ENCODE measurements around the gene MEF2A. TPM values are rescaled to one million over a fixed set of nuclear protein-coding genes. Genes with fewer than 3 reads are reported as not detected.

Gene MEF2A
- total RNA-seq, 8 experiments from 2014 or later: 12.9 to 65.4 (median 30.9) TPM

DNA sequence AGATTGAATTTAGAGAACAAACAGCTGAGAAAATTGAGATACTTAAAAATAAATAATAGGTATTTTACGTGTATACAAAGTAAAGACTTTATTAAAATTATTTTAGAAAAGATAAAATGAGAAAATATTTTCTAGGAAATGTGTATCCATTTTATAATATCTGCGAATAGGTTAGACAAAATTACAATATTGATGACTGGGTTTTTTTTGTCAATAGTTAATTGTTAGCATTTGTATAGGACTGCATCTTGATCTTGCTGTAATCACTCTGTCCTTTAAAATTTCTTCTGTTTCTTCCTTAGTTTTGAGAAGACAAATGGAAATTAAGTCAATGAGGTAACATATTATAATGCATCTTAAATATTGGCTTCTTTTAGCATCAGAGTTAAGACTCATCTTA is 50.3 kb downstream of the MEF2A start:
- Histone ChIP-seq H3K4me3 (no peak overlapping the region), H3K27ac (no peak overlapping the region), H3K4me1 (replicated peaks in 1 of 2) (peaks cover 6 to 8% of the 10 kb centered on the region in 2 donors)
- in situ Hi-C loops (cut with MboI; ENCODE audit: low pct_unique_long_range_greater_than_20kb in 2 of 9, low sequenced_read_pairs in 9 of 9, unreplicated experiment in 9 of 9): no loop called here
- 77 to 100% (median 97%) methylated on average over 1 to 2 of the region's 2 CpGs for WGBS, 10 experiments
- ATAC-seq (replicated peaks in 6 of 8): no peak

DNA sequence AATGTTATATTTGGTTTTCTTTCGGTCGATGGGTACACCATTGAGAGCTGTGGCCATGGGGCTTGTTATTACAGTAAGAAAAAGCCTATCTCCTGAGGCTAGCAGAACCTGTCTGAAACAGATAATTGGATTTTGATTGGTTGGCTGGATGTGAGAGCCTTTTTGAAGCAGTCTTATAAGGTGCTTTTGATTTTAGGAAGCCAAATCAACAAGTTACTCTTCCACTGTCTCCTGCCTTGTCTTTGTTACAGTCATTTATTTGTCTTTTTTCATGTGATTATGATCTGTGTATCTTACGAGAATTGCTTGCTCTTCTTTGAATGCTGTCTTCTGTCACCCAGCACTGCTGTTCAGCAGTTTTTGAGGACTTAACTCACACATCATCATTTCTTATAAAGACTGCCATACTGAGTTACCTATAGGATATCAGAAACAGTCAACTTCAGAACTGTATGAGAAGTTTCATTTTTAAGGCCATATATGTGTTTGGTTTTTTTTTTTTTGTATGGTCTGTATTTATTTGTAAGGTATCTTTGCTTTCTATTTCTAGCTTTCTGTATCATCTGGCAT is 51.1 kb downstream of the MEF2A start:
- WGBS, 10 experiments: 56 to 100% (median 86%) methylated on average over 1 to 3 of the region's 3 CpGs; no CpG with 5 or more reads in 1 of the 10 experiments
- no peak for ATAC-seq (replicated peaks in 6 of 8)
- in situ Hi-C loops (cut with MboI; ENCODE audit: low pct_unique_long_range_greater_than_20kb in 2 of 9, low sequenced_read_pairs in 9 of 9, unreplicated experiment in 9 of 9): no loop called here
- Histone ChIP-seq H3K4me1 (replicated peaks in 1 of 2) (peaks cover 6 to 8% of the 10 kb centered on the region in 2 donors), H3K4me3 (no peak overlapping the region), H3K27ac (no peak overlapping the region)

DNA sequence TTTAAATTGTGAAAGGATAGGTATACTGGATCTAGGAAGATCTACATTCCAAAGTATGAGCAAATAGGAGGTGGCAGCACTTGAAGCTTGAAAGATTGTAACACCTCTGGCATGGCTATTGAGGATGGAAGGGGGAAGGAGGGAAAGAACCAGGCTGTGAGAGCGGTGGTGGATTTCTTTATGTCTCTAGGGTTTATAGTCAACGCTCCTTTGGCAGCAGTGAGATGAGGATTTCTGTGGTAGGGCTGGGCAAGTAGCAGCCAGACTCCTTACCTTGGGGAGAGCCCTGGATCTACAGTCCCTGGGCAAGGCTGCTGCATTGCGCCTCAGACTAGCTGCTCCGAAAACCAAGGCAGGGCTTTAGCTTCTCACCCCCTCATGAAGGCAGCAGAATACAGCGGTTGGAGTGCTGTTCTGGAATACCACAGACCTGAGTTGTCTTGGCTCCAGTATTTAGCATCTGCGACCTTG is 53.2 kb downstream of the MEF2A start:
- H3K27ac ChIP-seq: no peak overlapping the region
- ATAC-seq (replicated peaks in 6 of 8): peak in 3 of 8 experiments; percentile 25 to 66 (median 37)
- H3K4me3 ChIP-seq: no peak overlapping the region
- WGBS, 10 experiments: 43 to 100% (median 80%) methylated on average over 1 to 4 of the region's 6 CpGs; no CpG with 5 or more reads in 3 of the 10 experiments
- H3K4me1 ChIP-seq (replicated peaks in 1 of 2): peaks cover 0 to 6% of the 10 kb centered on the region in 2 donors
- in situ Hi-C loops (cut with MboI; ENCODE audit: low pct_unique_long_range_greater_than_20kb in 2 of 9, low sequenced_read_pairs in 9 of 9, unreplicated experiment in 9 of 9): no loop called here

DNA sequence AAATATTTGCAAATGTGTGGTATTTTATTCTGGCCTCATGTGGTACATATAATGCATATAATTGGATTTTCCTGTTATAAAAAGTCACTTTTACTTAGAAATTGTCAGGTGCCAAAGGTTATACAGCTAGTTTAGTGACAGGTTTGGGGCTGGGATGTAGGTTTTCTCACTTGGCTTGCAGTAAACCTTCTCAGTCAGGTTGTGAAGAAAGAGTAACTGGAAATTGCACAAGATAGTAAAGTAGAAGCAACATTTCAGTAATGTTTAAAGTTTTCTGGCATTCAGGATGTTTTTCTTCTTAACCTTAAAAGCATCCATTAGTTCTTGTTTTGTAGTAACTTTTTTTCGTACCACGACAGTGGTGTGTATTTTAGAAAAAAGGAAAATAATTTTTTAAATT is 53.9 kb downstream of the MEF2A start:
- in situ Hi-C loops (cut with MboI; ENCODE audit: low pct_unique_long_range_greater_than_20kb in 2 of 9, low sequenced_read_pairs in 9 of 9, unreplicated experiment in 9 of 9): no loop called here
- Histone ChIP-seq H3K4me3 (no peak overlapping the region), H3K4me1 (replicated peaks in 1 of 2) (peaks cover 0 to 6% of the 10 kb centered on the region in 2 donors), H3K27ac (no peak overlapping the region)
- ATAC-seq (replicated peaks in 6 of 8): no peak
- WGBS, 10 experiments: 71 to 100% (median 95%) methylated on average over 2 of the region's 2 CpGs; no CpG with 5 or more reads in 2 of the 10 experiments

DNA sequence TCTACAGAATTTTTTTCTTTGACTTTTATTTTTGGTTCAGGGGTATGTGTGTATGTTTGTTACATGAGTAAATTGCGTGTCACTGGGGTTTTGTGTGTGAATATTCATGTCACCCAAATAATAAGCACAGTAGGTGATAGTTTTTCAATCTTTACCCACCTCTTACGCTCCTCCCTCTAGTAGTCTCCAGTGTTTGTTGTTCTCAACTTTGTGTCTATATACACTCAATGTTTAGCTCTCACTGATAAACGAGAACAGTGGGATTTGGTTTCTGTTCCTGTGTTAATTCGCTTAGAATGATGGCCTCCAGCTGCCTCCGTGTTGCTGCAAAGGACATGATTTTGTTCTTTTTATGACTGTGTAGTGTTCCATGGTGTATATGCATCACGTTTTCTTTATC is 54.4 kb downstream of the MEF2A start:
- peaks cover 0 to 6% of the 10 kb centered on the region in 2 donors for H3K4me1 ChIP-seq (replicated peaks in 1 of 2)
- in situ Hi-C loops (cut with MboI; ENCODE audit: low pct_unique_long_range_greater_than_20kb in 2 of 9, low sequenced_read_pairs in 9 of 9, unreplicated experiment in 9 of 9): no loop called here
- no peak for ATAC-seq (replicated peaks in 6 of 8)
- no peak overlapping the region for H3K27ac ChIP-seq
- no peak overlapping the region for H3K4me3 ChIP-seq
- 69 to 100% (median 97%) methylated on average over 1 to 6 of the region's 6 CpGs for WGBS, 10 experiments

DNA sequence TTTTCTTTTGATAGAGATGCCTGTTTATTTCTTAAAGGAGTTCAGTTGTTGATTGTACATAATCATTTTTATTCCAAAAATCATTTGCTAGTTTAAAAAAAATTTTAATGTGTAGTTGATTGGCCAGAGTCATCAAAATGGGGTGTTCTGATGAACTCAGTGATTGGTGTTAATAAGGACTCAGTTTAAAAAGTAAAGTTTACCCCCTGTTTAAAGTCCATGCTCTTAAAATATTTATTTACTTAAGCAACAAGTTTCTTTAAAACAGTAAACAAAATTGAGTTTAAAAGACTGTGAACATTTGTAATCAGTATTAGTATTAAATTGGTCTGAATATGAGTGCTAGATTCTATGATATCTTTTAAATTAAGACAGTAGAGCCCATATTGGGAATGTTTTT is 56.0 kb downstream of the MEF2A start:
- H3K4me3 ChIP-seq: no peak overlapping the region
- ATAC-seq (replicated peaks in 6 of 8): no peak
- H3K27ac ChIP-seq: no peak overlapping the region
- in situ Hi-C loops (cut with MboI; ENCODE audit: low pct_unique_long_range_greater_than_20kb in 2 of 9, low sequenced_read_pairs in 9 of 9, unreplicated experiment in 9 of 9): no loop called here
- peaks cover 0 to 6% of the 10 kb centered on the region in 2 donors for H3K4me1 ChIP-seq (replicated peaks in 1 of 2)

DNA sequence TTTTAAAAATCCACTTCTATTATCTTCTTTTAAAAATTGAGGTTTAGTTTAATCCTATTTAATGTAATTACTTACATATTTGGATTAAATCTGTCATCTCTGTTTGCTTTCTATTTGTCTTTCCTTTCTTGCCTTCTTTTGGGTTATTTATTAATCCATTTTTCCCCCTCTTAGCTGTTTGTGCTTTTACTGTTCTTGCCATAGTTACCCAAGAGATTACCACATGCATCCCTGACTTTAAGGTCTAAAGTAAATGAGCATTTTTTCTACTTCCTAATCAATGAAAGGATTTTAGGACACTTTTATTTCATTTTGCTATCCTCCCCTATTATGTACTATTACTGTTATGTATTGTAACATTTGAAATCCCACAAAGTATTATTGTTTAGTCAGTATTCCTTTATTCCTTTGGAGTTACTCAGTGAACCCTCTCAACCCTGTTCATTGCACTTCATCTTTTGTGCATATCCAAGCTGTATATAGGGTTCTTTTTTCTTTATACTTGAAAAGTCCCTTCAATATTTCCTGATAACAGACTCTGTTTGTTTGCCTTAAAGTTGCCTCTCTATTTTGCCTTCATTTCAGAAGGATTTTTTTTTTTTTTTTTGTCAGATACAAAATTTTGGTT is 62.7 kb downstream of the MEF2A start:
- Histone ChIP-seq H3K27ac (no peak overlapping the region), H3K4me3 (no peak overlapping the region), H3K4me1 (replicated peaks in 1 of 2) (peaks cover 0 to 2% of the 10 kb centered on the region in 2 donors)
- in situ Hi-C loops (cut with MboI; ENCODE audit: low pct_unique_long_range_greater_than_20kb in 2 of 9, low sequenced_read_pairs in 9 of 9, unreplicated experiment in 9 of 9): no loop called here
- no peak for ATAC-seq (replicated peaks in 6 of 8)

DNA sequence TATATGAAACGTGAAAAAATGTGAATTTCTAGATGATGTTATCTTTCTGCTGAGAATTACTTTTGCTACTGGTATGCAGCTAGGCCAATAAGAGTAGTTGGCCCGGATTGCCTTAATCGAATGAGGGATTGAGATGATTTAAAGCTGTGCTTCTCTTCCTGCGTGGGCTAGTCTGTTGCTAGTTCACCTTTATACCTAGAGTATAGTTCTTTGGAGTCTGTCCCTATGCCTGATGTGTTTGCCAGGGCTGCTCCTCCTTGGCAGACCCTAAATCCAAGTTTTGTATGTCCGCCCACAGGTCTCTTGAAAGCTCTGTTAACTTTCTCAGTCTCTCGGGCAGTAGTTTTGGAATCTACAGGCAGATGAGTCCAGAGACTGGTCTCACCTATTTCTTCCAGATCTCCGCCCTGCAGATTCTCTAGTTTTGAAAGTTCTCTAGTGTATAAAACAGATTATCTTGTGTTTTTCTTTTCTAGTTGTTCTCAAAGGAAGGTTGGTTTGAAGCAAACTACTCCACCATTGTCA is 64.9 kb downstream of the MEF2A start:
- no peak for ATAC-seq (replicated peaks in 6 of 8)
- peaks cover 0 to 2% of the 10 kb centered on the region in 2 donors for H3K4me1 ChIP-seq (replicated peaks in 1 of 2)
- WGBS, 10 experiments: 64 to 100% (median 89%) methylated on average over 3 to 7 of the region's 7 CpGs
- in situ Hi-C loops (cut with MboI; ENCODE audit: low pct_unique_long_range_greater_than_20kb in 2 of 9, low sequenced_read_pairs in 9 of 9, unreplicated experiment in 9 of 9): no loop called here
- no peak overlapping the region for H3K4me3 ChIP-seq
- H3K27ac ChIP-seq: no peak overlapping the region

DNA sequence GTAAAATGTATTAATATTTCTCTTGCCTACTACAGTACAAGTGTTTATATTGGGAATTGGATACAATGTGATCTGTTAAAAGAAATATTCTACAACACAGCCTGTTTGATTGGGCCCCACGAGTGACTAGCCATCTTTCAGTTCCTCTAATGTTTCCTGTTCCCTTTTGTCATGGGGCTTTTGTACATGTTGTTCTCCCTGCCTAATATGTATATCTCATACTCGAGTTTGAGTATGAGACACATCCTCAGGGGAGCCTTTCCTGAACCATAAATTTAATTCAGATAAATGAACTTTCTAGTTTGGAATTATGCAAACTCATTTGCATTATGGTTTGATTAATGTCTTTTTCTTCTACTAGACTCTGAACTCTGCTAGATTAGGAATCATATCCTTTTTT is 65.5 kb downstream of the MEF2A start:
- in situ Hi-C loops (cut with MboI; ENCODE audit: low pct_unique_long_range_greater_than_20kb in 2 of 9, low sequenced_read_pairs in 9 of 9, unreplicated experiment in 9 of 9): no loop called here
- 0 to 65% (median 40%) methylated on average over 1 to 2 of the region's 2 CpGs; no CpG with 5 or more reads in 2 of the 10 experiments for WGBS, 10 experiments
- no peak overlapping the region for H3K27ac ChIP-seq
- no peak overlapping the region for H3K4me3 ChIP-seq
- ATAC-seq (replicated peaks in 6 of 8): peak in 2 of 8 experiments; percentile 22 to 29
- peaks cover 0 to 2% of the 10 kb centered on the region in 2 donors for H3K4me1 ChIP-seq (replicated peaks in 1 of 2)

DNA sequence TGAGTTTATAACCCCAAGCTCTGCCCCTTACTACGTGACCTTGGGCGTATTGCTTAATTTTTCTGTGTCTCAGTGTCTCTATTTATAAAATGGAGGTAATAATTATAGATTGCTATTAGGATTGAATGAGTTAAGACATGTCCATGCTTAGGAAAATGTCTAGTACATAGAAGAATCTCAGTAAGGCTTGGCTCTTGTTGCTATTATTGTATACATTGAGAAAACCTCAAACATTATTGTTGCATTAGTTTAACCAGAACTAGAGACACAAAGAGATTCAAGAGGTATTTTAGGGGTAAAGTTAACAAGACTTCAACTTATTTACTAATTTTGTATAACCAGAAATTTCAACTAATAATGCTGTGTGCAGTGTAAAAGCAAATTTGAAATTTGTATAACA is 66.7 kb downstream of the MEF2A start:
- in situ Hi-C loops (cut with MboI; ENCODE audit: low pct_unique_long_range_greater_than_20kb in 2 of 9, low sequenced_read_pairs in 9 of 9, unreplicated experiment in 9 of 9): no loop called here

DNA sequence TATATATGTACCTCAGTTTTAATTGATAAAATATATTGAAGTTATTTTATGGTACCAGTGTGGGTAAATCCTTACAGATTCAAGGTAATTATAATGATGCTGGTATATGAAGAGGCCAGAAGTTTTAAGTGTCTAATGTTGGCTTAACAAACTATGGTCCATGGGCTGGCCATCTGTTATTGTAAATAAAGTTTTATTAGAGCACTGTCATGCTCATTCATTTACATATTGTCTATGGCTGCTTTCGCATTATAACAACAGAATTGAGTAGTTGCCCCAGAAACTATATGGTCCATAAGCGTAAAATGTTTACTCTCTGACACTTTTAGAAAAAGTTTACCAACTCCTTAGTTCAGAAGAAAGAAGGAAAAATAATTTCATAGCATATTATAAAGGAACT is 67.9 kb downstream of the MEF2A start:
- no peak for ATAC-seq (replicated peaks in 6 of 8)
- Histone ChIP-seq H3K27ac (no peak overlapping the region), H3K4me1 (replicated peaks in 1 of 2) (peaks cover 0 to 2% of the 10 kb centered on the region in 2 donors), H3K4me3 (no peak overlapping the region)
- in situ Hi-C loops (cut with MboI; ENCODE audit: low pct_unique_long_range_greater_than_20kb in 2 of 9, low sequenced_read_pairs in 9 of 9, unreplicated experiment in 9 of 9): no loop called here
- WGBS, 10 experiments: 89 to 100% (median 100%) methylated on average over 1 to 2 of the region's 2 CpGs

More for the DNA sequence above, 66.7 kb downstream of the MEF2A start:
- no peak for ATAC-seq (replicated peaks in 6 of 8)
- Histone ChIP-seq H3K27ac (no peak overlapping the region), H3K4me3 (no peak overlapping the region), H3K4me1 (replicated peaks in 1 of 2) (peaks cover 0 to 2% of the 10 kb centered on the region in 2 donors)
- WGBS, 10 experiments: 60 to 100% (median 86%) methylated on average over 1 to 2 of the region's 2 CpGs; no CpG with 5 or more reads in 5 of the 10 experiments

DNA sequence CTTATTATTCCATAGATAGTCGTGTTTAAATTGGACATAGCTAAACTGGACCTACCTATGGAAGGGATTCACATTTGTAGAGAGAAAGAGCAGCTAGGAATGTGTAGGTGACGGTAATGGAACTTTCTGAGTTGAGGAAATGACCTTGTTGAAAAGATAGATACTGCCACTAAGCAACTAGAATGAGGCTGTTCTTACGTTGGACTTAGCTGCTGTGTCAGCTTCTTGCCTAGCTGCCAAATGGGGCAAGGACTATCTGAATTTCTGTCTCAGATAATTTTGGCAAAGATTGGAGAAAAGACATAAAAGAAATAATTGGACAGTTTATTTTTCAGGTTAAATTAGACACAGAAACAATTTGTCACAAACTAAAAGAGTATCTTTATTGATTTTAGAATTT is 68.8 kb downstream of the MEF2A start:
- no peak for ATAC-seq (replicated peaks in 6 of 8)
- no peak overlapping the region for H3K4me3 ChIP-seq
- 64 to 100% (median 100%) methylated on average over 1 to 3 of the region's 3 CpGs; no CpG with 5 or more reads in 1 of the 10 experiments for WGBS, 10 experiments
- H3K4me1 ChIP-seq (replicated peaks in 1 of 2): peaks cover 0 to 2% of the 10 kb centered on the region in 2 donors
- H3K27ac ChIP-seq: no peak overlapping the region
- in situ Hi-C loops (cut with MboI; ENCODE audit: low pct_unique_long_range_greater_than_20kb in 2 of 9, low sequenced_read_pairs in 9 of 9, unreplicated experiment in 9 of 9): no loop called here

DNA sequence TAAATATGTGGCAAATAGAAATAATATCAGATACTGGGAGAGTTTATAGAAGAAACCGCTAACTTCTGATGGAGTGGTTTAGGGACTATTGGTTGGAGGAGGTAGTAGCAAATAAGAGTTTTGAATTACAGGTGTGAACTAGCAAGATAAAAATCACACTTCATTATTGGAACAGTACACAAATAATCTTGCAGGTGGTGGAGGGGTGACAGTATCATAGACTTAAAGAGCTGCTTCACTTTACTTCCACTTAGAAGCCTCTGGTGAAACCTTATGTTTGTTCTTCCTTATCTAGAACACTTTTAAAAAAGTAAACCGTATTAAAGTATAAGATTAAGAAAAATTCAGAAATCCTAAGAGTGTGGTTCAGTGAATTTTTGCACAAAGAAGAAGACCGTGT is 69.4 kb downstream of the MEF2A start:
- peaks cover 0 to 2% of the 10 kb centered on the region in 2 donors for H3K4me1 ChIP-seq (replicated peaks in 1 of 2)
- no peak overlapping the region for H3K4me3 ChIP-seq
- H3K27ac ChIP-seq: no peak overlapping the region
- ATAC-seq (replicated peaks in 6 of 8): no peak
- in situ Hi-C loops (cut with MboI; ENCODE audit: low pct_unique_long_range_greater_than_20kb in 2 of 9, low sequenced_read_pairs in 9 of 9, unreplicated experiment in 9 of 9): no loop called here
- WGBS, 10 experiments: 79 to 100% (median 95%) methylated on average over 2 to 3 of the region's 3 CpGs; no CpG with 5 or more reads in 1 of the 10 experiments

All from motor neuron (in vitro differentiated cells).